Activated CD4-positive, CD25-positive, alpha-beta regulatory T cell (primary cell): ENCODE results near the gene TSFM.
"Not testable (repeated sequence)": the region's sequence is repeated elsewhere in the genome, so short reads cannot be mapped to it uniquely, and the experiment has no call there.

Experiments used
- DNase-seq, 4 experiments: peaks; one replicate each; lab custom pipeline; 2025; lab: John Stamatoyannopoulos, UW

The TSFM gene

DNA sequence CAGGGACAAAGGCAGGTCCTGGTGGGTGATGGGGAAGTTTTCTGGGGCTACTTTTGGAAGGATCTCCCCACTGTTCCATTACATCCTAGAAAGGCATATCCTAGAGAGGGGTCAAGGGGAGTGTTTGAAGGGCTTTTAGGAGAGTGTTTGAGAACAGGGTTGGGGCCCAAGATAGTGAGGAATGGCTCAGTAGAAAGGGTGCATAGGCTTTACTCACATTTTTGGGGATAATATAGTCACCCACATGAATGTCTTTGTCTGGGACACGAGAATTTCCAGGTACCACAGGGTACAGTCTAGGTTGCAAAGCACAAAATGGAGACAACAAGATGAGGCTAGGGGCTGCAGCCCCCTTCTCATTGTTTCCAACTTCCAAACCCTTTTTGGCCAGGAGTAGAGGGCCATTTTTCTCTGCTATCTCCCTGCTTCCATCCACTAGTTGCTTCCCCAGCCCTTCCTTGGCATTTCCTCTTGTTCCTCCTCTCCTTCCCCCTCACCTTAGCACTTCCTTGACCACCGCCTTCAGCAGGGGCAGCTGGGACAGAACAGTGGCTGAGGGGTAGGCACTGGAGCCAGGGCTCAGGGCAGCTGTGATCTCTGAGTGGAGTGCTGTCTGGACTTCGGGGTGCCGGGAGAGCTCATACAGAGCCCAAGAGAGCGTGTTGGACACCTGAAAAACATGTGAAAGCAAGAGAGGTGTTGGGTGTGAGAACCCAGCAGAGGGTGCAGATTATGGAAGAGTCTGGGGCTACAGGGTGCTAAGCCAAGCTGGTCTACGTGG, 18.5 kb upstream of the TSFM start:
- no peak for DNase-seq

DNA sequence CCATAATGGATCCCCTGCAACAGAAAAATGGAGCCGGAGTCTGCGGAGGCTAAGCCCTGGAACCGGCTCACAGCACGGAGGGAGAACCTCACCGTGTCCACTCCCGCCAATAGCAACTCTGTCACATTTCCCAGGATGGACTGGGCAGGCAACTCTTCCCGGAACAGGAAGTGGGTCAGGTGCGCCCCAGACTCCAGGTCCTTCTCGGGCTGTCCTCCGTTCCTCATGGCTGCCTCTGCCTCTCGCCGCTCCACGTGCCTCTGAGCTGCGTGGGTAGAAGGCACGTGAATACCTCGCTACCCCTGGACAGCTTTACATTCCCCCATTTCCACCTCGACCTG, 18.0 kb upstream of the TSFM start:
- DNase-seq: no peak

DNA sequence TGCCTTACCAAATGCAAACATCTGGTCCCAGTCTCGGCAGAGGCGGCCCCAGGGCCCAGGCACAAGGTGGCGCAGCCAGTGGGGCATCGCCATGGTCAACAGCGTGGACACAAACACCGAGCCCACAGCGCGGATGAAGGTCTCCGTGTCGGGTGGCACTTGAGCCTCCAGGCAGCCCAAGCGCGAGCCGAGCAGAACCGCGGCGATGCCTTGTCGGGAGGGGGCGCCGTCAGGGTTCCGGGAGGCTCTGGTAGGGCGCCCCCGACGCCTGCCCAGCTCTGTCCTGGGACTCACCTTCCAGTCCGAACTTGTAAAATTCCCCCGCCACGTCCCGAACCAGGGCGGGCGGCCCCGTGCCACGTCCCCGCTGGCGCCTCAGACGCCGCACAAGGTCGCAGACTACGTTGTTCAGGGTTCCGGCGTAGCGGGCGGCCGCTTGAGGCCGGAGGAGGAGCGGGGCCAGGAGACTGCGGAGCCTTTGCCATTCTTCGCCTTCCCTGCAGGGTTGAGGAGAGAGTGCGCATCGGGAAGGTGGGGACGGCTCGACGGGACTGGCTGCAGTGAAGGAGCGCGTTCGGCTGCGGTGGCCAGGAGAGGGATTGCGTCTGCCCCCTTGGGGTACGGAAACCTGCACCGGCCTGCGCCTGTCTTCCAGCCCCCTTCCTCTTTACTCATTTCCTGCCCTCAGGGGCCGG, 17.4 kb upstream of the TSFM start:
- peak in 3 of 4 experiments; percentile 28 to 41 (median 30) for DNase-seq

DNA sequence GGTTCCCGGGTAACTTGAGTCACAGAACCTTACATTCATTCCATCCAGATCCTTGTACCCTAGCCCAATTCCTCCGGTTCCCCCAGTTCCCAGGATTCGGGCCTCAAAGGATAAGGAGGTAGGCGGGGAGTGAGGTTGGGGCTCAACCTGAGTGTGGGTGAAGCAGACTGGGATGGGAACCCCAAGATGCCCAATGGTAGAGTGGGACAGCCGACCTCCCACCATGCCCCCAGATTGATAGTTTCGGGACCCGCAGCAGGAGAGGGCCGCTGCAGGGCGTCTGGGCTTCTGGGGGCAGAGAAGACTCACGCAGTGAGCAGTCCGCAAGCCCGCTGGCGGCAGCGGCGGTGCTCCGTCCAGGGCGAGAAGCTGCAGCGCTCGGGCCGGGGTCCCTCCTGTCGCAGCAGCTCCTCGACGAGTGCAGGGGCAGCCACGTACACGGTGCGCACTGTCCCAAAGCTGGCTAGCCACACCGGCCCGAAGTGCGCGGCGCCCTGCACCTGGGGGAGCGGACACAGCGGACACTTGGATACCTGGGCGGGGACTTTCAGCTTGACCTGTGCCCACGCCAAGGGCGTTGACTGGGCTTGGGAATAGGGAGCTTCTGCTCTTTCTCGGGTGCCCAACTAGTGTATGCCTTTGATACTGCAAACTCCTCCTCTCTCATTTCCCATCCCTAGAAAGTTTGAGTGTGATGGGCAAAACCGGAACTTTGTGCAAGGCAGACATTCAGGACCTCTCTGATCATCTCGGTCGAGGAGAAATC, 16.7 kb upstream of the TSFM start:
- no peak for DNase-seq

DNA sequence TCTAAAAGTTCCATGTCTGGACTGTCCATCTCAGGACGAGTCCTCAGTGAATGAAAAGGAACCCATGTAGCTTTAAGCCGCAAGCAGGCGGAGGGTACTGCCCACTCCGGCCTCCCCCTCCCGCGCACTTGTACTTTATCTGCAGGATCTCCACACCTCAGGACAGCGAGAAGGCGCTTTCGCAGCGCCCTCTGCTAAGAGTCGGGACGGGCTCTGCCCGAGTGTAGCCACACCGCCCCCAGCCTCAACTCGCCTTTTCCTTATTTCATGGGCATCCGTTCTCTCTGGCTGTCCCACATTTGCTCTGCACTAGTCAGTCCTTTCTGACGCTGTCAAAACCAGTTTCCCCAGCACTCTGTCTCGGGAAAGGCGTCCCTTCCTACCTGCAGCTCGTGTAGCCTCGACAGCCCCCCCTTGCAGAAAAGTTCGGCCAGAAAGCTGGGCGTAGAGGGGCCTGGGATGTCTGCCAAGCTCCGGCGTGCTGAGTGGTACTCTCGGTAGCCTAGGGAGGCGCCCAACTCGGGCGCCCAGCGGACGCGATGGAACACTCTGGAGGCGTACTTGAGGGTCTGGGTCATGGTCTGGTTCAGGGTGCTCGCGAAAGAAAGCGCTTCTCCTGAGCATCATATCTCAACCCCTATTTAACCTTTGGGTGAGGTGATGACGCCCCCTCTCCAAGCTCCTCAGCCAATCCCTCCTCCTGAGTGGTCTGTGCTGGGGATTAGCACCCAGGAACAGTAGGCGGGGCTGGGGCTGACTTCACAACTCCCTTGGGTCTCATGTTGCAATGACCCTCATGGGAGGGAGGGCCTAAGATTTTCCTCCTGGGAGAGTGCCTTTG, 15.9 kb upstream of the TSFM start, which contains the start of gene CYP27B1:
TSS of gene CYP27B1 (minus strand) at position 615 of the 841 bp plus-strand sequence. CDS start at position 578, 37 bp downstream.
- DNase-seq: no peak

DNA sequence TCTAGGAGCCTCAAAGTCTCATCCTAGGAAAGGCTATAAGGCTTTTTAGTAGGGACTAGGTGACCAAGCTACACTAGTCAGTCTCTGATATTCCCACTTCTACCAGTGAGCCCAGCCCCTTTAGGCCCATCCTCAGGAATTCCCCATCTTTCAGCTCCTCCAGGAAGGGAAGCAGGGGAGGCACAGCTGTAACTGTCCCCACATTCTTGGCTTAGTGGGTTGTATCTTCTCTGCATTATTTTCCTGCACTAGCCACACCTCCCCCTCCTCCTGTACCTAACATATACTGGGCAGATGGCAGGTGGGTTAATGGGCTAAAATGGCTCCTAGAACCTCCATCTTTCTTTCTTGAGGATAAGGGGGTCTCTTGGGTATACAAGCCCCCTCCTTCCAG, 15.3 kb upstream of the TSFM start:
- no peak for DNase-seq

DNA sequence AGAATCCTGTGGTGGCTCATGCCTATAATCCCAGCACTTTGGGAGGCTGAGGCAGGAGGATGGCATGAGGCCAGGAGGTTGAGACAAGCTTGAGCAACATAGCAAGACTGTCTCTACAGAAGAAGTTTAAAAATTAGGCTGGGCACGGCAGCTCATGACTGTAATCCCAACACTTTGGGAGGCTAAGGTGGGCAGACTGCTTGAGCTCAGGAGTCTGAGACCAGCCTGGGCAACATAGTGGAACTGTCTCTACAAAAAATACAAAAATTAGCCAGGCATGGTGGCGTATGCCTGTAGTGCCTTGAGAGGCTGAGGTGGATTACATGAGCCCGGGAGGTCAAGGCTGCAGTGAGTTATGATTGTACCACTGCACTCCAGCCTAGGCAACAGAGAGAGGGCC, 14.7 kb upstream of the TSFM start:
- no peak for DNase-seq

DNA sequence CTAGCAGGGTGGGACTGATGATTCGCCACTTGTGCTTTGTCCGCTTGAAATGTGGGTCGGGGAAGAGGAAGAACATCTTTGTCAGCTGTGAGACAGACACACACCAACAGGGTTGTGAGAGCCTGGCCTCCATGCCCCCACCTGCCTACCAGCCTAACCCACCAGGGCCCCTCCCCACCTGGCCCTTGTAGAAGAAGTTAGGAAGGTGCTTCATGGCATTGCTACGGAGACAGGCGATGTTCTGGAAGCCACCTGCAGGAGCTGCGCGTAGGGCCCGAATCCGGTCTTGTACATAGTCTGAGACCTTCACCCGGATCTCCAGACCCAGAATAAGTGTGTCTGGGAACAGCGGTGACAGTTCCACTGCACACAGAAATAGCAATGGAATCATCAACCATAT, 13.0 kb upstream of the TSFM start:
- DNase-seq: no peak

DNA sequence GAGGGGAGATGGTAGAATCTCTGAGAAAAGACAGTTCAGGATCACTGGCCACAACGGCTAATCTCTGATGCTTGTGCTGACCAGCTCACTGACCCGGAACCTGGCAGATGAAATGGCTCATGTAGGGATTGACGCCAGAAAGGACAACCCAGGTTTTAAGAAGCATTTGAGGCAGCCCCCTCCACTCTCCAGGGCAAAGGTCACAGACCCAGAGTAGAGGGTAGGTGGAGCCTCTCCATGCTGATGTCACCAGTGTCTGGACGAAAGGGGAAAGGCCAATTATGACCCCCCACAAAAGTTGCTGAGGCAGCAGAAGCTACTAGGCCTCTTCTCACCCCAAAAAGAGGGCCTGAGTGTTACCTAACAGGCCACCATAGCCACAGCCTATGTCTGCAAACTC, 11.9 kb upstream of the TSFM start:
- DNase-seq: no peak

DNA sequence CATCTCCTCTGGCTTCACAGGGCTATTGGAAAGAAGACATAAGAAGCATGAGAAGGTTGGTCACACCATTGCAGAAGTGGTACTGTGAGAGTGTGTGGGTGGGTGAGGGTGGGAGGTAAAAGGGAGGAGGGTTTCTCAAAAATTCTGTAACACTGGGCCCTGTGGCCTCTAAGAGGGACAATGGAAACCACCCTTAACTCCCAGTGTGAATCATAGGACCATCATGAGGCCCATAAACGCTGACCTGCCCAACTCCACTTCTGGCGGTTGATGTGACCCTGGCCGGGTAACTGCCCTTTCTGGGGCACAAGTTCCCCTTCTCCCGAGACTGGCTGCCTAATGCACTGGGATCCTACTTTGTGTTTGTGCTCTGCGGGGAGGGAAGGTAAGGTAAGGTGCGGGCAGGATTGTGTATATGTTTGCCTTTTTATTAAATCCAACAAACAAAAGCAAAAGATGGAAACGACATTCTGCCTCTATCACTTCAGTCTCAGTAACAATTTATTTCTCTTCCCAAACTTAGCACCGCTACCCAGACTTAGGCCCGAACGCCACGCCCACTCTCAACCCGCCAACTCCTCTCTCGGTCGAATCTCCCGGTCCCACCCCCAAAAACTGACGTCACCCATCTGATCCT, 11.2 kb upstream of the TSFM start:
- peak in 3 of 4 experiments; percentile 40 to 80 (median 79) for DNase-seq

DNA sequence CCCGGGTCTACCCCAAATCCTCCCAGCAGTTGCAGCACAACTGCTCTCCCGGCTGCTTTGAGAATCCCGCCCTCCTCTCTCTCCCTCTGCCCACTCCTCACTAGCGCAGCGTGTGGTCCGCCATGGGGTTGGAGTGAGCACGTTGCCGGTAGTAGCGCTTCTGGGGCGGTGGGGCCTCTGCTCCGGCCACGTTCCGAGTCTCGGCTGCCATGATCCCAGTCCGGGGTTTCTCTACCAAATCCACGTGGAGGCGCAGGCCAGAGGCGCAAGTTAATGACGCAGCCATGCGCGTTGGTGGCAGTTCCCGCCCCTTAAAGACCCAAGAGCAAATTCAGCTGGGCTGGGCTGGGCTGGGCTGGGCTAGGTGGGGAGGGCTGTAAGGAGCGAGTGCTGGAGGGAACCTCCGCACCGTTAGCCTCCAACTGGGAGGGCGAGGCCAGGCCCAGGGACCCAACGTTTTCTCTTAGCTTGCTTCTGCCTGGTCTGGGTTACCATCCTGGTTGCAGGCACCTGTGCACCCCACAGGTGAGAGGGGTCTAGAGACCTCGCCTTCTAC, 10.6 kb upstream of the TSFM start, which contains the start of gene METTL1:
TSS of gene METTL1 (minus strand) at position 233 of the 556 bp plus-strand sequence. CDS start at position 211, 22 bp downstream.
- peak; percentile 70 to 83 (median 78) for DNase-seq

DNA sequence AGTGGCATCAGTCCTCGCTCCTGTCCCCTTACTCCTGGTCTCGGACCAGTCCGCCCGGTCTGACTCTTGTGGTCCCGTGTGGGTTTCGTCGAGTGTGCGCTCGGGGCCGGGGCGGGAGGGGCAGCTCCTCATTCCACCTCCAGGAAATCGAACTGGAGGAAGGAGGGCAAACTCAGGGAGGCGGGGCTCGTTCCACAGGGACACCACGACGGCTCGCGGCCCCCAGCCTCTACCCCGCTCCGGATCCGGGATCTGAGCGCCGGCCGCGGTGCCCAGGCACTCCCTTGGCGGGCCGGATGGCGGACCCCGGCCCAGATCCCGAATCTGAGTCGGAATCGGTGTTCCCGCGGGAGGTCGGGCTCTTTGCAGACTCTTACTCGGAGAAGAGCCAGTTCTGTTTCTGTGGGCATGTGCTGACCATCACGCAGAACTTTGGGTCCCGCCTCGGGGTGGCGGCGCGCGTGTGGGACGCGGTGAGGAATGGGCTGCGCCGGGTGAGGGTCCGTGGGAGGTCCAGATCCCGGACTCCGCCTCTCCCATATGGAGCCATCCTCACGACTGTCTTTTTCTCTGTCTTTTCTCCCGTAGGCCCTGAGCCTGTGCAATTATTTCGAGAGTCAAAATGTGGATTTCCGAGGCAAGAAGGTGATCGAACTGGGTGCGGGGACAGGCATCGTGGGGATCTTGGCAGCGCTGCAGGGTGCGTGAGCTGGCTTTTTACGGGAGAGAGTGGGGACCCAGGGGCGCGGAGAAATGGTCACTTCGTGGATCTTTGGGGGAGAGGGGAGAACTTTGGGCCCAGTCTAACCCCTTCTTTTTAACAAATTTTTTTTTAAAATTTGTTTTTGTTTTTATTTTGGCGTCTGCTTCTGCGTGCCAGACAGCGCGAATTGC, 9.9 kb upstream of the TSFM start, which contains the start of gene EEF1AKMT3:
TSS of gene EEF1AKMT3 (plus strand) at position 186 of the 894 bp plus-strand sequence. CDS start at position 297, 111 bp downstream.
- DNase-seq: no peak

DNA sequence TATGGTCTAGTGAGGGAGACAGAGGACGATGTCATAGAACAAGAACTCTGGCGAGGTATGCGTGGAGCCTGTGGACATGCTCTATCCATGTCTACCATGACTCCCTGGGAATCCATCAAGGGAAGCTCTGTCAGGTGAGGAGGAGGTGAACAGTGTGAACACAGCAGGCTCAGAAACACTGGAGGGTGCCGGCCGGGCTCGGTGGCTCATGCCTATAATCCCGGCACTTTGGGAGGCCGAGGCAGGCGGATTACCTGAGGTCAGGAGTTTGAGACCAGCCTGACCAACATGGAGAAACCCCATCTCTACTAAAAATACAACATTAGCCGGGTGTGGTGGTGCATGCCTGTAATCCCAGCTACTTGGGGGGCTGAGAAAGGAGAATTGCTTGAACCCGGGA, 8.0 kb upstream of the TSFM start:
- not testable (repeated sequence) for DNase-seq

DNA sequence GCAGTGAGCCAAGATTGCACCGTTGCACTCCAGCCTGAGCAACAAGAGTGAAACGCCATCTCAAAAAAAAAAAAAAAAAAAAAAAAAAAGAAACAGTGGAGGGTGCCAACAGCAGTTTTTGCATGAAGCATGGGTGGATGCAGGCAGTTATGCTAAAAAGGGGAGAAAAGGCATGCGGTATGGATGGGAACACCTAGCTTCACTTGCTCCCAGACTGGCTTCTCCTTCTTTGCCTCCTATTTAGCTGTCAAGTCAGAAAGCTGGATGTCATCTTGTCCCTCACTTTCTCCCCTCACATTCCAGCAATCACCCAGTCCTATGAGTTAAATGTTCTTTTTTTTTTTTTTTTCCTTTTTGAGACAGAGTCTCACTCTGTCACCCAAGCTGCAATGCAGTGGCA, 7.5 kb upstream of the TSFM start:
- DNase-seq: no peak

DNA sequence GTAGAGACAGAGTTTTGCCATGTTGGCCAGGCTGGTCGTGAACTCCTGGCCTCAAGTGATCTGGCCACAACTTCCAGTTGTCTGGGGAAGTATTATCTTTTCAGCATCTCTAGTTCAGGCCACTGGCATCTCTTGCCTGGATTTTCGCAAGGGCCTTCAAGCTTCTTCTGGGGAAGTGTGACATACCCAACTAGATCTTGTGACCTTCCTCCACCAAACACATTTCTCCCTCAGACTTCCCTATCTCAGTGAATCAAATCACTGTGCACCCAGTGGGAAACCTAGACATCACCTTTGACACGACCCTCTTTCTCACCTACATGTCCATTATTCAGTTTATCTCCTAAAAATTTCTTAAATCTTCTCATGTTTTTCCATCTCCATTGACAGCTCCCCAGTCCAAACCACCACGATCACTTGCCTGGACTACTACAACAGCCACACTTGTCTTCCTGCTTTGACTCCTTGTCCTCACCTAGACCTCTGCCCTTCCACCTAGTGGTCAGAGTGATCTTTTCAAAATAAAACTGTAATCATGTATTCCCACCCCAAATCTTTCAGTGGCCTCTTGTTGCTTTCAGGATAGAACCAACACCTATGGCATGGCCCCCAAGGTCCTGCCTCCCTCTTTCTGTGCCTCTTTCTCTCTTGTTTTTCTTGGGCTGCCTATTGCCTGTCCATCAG, 6.9 kb upstream of the TSFM start:
- DNase-seq: no peak

DNA sequence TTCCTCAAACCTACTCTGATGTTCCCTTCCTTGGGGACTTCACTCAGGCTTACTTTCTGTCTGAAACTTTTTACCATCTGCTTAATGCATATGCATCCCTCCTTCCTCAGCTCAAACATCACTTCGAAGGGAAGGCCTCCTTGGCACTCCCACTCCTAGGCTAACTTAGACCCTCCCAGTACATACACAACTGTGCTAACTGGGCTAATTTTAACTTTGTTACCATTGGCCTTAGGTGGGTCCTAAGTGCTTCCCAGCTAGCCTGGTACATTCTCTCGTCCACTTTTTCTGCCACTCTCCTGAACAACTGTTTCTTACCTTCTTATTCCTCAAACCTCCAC, 6.4 kb upstream of the TSFM start:
- DNase-seq: no peak

DNA sequence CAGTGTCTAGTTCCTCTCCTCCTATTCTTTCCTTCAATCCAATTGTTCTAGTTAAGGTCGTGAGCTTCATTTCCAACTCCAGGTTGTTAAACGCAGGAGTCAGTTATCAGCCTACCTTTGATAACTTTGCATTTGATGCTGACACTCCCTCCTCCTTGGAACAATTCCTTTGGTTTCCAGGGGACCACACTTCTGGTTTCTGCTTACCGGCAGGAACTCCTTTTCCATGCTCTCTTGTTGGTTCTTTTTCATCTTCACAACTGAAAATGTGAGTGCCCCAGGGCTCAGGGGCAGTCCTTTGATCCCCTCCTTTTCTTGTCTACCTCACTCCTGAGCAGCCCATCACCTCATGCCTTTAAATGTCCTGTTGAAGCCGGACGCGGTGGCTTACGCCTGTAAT, 5.2 kb upstream of the TSFM start:
- DNase-seq: no peak

DNA sequence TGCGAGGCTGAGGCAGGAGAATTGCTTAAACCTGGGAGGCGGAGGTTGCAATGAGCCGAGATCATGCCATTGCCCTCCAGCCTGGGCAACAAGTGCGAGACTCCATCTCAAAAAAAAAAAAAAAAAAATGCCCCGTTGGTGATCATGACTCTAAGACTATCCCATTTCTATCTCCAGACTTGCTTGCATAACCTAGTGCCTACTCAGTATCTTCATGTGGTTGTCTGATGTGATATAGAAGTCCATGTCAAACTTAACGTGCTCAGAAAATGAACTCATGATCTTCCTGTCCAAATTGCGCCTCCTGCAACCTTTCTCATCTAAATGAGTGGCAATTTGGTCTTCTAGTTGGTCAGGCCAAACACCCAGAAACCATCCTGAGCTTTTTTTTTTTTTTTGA, 4.7 kb upstream of the TSFM start:
- no peak for DNase-seq

DNA sequence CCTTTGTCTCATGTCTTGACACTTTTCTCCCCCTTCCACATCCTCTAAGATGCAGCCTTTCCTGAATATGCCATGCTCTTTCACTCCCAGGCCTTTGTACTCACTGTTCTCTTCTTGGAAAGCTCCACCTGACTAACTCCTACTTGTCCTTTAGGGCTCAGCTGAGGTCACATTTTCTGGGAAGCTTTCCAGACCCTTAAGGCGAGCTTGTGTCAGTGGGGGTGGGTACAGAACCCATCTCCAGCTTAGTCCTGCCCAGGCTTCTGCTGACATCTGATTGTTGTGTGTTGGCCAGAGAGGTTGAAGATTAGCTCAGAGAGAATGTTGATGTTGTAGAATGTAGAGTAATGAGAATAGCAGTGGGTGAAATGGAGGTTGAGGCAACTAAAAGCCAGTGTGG, 2.9 kb upstream of the TSFM start:
- DNase-seq: no peak
